HG03571 (cell line): ENCODE measurements around the gene TPM2.

Experiments
- ATAC-seq: cut with Tn5 transposase; IDR thresholded peaks from one replicate; pipeline ENCODE4 v1.9.1; 2021; ENCODE audit not compliant: unreplicated experiment

Gene TPM2

DNA sequence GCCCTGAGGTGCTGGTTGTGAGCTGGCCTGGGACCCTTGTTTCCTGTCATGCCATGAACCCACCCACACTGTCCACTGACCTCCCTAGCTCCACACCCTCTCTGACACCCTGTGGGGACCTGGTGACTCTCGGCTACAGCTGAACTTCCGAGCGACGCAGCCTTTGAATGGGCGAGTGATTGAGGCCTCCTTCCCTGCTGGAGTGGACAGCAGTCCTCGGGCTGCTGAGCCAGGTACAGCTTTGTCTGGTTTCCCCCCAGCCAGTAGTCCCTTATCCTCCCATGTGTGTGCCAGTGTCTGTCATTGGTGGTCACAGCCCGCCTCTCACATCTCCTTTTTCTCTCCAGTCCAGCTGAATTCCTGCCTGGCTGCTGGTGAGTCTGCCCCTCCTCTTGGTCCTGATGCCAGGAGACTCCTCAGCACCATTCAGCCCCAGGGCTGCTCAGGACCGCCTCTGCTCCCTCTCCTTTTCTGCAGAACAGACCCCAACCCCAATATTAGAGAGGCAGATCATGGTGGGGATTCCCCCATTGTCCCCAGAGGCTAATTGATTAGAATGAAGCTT, 9.9 kb downstream of the TPM2 start:
- ATAC-seq, result no peak

DNA sequence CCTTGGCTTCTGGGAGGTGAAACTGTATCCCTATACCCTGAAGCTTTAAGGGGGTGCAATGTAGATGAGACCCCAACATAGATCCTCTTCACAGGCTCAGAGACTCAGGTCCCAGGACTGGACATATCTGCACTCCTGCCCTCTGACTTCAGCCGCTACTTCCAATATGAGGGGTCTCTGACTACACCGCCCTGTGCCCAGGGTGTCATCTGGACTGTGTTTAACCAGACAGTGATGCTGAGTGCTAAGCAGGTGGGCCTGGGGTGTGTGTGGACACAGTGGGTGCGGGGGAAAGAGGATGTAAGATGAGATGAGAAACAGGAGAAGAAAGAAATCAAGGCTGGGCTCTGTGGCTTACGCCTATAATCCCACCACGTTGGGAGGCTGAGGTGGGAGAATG, 10.6 kb downstream of the TPM2 start:
- ATAC-seq, result no peak

DNA sequence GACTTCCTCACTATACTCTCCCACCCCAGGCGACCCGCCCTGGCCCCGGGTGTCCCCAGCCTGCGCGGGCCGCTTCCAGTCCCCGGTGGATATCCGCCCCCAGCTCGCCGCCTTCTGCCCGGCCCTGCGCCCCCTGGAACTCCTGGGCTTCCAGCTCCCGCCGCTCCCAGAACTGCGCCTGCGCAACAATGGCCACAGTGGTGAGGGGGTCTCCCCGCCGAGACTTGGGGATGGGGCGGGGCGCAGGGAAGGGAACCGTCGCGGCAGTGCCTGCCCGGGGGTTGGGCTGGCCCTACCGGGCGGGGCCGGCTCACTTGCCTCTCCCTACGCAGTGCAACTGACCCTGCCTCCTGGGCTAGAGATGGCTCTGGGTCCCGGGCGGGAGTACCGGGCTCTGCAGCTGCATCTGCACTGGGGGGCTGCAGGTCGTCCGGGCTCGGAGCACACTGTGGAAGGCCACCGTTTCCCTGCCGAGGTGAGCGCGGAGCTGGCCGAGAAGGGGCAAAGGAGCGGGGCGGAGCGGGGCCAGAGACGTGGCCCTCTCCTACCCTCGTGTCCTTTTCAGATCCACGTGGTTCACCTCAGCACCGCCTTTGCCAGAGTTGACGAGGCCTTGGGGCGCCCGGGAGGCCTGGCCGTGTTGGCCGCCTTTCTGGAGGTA, 13.9 kb downstream of the TPM2 start:
- ATAC-seq, result no peak

DNA sequence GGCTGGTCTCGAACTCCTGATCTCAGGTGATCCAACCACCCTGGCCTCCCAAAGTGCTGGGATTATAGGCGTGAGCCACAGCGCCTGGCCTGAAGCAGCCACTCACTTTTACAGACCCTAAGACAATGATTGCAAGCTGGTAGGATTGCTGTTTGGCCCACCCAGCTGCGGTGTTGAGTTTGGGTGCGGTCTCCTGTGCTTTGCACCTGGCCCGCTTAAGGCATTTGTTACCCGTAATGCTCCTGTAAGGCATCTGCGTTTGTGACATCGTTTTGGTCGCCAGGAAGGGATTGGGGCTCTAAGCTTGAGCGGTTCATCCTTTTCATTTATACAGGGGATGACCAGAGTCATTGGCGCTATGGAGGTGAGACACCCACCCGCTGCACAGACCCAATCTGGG, 14.5 kb downstream of the TPM2 start:
- ATAC-seq, result no peak

DNA sequence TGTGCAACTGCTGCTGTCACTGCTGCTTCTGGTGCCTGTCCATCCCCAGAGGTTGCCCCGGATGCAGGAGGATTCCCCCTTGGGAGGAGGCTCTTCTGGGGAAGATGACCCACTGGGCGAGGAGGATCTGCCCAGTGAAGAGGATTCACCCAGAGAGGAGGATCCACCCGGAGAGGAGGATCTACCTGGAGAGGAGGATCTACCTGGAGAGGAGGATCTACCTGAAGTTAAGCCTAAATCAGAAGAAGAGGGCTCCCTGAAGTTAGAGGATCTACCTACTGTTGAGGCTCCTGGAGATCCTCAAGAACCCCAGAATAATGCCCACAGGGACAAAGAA, 15.7 kb downstream of the TPM2 start:
- ATAC-seq, result no peak

DNA sequence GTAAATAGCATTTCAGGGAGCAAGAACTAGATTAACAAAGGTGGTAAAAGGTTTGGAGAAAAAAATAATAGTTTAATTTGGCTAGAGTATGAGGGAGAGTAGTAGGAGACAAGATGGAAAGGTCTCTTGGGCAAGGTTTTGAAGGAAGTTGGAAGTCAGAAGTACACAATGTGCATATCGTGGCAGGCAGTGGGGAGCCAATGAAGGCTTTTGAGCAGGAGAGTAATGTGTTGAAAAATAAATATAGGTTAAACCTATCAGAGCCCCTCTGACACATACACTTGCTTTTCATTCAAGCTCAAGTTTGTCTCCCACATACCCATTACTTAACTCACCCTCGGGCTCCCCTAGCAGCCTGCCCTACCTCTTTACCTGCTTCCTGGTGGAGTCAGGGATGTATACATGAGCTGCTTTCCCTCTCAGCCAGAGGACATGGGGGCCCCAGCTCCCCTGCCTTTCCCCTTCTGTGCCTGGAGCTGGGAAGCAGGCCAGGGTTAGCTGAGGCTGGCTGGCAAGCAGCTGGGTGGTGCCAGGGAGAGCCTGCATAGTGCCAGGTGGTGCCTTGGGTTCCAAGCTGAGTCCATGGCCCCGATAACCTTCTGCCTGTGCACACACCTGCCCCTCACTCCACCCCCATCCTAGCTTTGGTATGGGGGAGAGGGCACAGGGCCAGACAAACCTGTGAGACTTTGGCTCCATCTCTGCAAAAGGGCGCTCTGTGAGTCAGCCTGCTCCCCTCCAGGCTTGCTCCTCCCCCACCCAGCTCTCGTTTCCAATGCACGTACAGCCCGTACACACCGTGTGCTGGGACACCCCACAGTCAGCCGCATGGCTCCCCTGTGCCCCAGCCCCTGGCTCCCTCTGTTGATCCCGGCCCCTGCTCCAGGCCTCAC, 16.3 kb downstream of the TPM2 start, which contains the start of gene CA9:
Gene CA9, plus strand, starts transcription at position 797 of the 893 bp plus-strand sequence. Its CDS starts 32 bp downstream, at position 829.
- no peak for ATAC-seq

DNA sequence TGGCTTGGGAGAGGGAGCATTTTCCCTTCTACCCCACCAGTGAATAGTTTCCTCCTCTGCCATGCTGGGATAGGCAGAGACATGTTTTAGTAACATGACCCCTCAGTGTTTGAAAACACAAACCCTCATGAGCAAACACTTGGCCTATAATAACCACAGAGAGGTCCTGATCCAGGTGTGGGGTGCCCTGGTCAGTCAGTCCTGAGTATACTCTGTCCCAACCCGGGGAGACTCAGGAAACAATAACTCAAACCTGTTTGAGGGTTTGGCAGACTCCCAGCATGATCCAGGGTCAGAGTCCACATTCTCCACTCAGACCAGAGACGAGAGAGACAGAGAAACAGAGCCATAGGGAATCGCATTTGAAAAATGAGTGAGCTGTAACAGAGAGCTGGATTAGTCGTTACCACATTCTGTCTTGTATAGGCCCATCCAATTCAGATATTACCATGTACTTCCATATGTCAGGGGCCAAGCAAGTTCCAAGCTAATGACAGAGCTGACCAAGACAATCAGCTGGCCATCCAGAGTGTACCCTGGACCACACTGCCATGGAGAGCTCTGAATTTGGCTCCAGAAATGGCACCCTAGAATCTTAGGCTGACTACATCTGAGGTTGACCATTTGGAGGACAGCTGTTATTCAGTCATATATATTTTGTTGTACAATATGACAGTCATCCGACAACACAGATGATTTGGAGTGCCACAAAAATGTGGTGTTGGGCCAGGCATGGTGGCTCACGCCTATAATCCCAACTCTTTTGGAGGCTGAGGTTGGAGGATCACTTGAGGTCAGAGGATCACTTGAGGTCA, 20.2 kb downstream of the TPM2 start:
- no peak for ATAC-seq

DNA sequence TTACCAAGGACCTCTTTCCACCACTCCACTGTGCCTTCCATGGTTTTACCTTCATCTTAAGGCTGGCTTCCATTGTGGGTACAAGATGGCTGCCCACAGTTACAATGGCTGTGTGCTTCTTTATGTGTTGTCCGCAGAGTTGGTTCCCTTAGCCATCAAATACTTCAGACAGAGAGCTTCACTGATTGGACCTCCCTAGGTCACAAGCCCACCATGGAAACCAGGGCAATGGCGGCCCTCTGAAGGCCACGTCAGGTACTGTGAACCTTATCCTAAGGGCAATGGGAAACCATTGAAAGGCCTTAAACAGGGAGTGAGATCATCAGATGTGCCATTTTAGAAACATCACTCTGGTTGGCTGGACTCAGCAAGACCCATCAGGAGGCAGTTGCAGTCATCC, 21.8 kb downstream of the TPM2 start:
- ATAC-seq, result no peak

DNA sequence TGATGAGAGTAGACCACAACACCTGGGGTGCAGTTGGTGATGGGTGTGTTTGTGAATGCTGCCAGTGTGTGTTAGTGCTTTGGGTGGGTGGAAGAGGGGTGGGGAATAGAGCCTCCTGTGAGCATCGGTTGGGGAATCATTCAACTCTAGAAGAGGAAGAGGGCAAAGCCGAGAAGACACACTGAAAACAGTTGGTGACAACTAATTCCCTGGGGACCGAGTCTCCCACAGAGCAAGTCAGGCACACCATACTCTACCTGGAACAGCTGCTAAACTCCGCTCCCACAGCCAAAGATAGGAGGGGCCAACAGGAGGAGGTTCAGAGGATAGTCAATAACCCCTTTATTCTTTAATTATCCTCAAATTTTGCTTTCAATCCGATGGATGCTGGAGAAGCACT, 23.2 kb downstream of the TPM2 start:
- ATAC-seq, result no peak

DNA sequence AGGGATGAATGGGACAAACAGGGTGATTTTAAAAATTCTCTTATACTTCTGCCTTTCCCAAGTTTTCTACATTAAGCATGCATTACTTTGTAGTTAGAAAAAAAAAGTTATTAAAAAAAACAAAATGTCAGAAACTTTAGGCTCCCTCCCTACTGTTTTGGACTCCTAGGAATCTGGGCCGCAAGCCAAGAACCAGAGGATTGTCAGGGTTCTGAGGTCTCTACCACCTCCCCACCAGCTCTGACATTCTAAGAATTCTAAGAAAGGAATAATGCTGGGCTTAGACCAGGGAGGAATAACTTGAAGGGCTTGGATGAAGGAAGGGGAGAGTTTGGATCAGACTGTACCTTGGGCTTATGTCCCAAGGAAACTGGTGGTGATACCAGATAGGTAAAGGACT, 23.7 kb downstream of the TPM2 start:
- ATAC-seq, result no peak

DNA sequence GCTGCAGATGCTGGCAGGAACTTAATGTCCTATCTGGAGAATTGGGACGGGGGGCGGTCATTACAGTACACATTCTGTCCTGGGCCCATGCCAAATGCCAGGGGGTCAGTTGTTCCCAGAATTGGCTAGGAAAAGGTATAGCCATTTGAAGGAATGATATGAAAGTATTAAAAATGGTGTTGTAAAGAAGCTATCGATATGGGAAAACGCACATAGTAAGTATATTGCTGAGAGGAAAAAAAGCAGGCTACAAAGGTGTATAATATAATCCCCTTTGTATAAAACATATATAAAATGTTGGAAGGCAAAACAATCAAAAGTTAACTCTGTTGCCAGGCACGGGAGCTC, 24.3 kb downstream of the TPM2 start:
- ATAC-seq, result no peak

DNA sequence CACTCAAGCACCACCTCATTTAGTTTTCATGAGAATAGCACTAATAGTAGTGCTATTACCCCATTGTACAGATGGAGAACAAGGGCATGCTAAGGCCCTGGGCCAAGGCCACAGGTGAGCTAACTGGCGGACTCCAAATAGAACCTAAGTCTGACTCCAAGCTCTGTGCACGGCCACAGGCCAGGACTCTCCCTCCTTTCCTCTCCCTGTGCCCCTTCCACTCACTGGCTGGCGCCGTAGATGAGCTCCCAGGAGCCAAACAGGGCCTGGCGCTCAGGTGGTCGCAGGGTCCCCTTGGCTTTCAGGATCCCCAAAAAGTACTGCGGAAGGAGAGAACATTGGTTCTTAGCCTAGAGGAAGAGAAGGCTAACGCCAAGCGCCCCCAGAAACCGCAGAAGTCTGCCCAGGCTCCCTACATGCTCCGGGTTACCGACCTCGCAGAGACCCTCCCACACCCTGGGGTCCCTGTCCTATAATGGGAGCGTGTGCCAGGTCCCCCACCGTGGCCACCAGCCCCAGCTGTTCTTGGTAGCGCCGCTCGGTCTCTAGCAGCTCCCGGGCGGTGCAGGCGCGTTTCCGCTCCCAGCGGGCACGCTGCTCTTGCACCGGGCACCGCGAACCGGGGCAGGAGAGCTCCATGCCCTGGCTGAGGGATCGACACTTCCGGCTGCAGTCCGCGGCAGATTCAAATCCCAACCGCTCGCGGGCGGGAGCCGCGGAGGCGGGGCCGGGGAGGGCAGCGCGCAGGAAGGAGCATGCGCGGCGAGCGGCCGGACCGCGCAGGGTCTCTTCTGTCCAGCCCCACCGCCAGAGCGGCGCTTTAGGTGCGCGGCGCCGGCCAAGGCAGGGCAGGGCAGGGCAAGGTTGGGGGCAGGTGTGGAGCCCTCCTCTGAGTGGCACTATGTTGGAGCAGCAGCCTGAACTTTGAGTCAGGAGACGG, 24.9 kb downstream of the TPM2 start, which contains the start of gene ARHGEF39:
Gene ARHGEF39, minus strand, starts transcription at position 665 of the 940 bp plus-strand sequence. Its CDS starts 26 bp downstream, at position 639.
- ATAC-seq, result peak; percentile 63

DNA sequence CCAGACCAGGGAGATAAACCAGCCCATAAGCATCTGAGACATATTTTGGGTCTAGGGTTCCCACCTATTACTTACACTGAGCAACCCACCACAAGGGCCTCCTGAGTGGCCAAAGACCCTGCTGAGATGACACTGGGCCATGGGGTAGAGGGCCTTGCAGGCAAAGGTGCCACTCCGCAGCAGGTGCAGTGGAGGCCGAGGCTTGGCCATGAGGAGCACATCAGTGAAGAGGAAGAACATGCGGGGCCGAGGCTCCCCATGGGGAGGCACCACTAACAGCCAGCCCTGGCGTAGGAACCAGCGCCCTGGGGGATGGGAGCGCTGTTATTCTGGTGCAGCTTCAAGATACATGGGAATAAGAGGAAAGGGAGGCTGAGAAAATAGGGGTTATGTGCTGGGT, 27.3 kb downstream of the TPM2 start:
- no peak for ATAC-seq

DNA sequence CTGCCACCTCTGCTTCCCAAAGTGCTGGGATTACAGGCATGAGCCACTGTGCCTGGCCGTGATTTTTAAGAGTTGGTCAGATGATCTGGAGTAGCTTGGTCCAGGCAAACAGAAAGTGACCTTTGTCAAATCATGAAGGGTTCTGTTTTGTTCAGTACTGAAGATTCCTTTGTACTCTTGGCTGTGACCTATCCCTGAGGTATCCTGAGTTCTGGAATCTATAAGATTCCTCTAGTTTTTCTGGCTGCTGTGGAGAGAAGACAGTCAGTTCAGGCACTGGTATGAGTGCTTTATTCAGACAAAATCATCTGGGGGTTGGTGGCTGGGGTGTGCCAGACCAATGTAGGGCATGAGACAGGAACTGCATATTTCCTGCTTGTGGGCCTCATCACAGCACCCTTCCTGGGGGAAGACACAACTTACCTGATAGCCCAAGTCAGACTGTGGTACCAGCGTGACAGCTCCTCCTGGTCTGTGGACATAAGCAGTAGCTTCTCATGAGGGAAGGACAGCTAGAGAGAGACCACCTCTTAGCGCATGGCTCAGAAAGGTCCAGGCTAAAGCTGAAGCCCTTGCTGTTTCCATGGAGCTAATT, 27.9 kb downstream of the TPM2 start:
- ATAC-seq, result no peak

DNA sequence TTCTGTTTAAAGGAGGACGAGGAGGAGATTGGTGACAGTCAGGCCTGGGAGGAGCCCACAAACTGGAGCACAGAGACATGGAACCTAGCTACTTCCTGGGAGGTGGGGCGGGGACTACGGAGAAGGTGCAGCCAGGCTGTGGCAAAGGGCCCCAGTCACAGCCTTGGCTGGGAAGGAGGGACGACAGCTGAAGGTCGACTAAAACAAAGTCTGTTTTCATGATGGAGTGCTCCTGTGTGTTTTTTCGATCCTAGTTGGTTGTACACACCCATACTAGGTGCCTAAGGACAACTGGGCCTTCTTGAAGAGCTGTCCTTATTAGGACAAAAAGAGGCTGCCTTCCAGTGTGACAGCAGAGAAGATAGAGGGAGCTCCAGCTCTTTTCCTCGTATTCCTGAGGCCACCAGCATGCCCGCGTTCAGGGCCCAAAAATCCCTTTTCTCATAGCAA, 28.7 kb downstream of the TPM2 start:
- ATAC-seq, result no peak

DNA sequence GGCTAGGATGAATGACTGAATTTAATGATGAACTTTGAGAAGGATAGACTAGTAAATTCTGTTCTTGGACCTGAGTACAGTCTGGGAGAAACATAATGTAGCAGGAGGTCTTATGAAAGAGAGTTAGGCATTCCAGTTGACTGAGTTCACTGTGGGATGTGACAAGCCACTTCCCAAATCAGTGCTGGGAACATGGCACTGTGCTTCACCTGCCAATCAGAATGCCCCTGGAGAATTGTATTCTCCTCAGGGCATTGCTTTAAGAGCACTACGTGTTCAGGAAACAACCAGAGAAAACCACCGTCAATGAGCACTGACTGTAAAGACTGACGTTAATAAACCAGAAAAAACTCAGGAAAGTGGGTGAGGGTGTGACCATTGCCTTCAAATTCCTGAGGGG, 30.4 kb downstream of the TPM2 start:
- no peak for ATAC-seq

DNA sequence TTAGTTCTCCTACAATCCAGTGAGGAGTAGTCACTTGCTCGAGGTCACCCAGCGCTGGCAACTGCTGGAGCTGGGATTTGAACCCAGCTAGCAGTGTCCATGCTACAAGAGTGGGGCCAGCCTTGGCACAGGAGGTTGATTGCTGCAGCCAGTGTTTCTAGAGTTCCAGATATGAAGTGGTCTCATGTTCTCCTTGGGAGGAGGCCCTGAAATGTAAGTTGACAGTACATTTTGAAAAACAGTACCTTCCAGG, 30.8 kb downstream of the TPM2 start:
- ATAC-seq, result no peak

DNA sequence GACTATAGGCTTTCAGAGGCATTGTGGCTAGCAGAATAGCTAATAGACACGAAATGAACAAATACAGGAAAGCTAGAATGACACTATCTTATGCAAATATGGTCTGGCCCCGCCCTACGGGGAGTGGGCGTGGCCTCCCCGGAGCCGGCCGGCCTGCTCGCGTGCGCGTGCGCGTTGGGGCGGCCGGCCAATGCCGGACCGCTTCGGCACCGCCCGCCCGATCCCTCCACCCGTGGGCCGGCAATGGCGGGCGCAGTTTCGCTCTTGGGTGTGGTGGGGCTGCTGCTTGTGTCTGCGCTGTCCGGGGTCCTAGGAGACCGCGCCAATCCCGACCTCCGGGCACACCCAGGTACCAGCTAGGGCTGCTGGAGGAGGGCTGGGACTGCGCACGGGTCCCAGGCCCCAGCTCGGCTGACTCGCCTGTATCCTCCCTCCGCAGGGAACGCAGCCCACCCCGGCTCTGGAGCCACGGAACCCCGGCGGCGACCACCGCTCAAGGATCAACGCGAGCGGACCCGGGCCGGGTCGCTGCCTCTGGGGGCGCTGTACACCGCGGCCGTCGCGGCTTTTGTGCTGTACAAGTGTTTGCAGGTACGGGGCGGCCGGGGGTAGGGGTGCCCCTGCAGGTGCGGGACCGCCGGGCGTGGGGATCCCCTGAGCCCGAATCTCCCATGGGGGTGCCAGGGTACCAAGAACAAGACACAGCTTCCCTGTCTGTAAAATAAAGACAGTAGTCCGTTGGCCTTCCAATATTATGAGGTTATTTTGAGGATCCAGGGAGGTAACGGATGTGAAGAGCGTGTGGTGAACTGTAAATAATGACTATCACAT, 31.4 kb downstream of the TPM2 start, which contains the start of gene CCDC107:
Gene CCDC107, plus strand, starts transcription at position 156 of the 831 bp plus-strand sequence. Its CDS starts 88 bp downstream, at position 244.
- ATAC-seq, result peak; percentile 52

DNA sequence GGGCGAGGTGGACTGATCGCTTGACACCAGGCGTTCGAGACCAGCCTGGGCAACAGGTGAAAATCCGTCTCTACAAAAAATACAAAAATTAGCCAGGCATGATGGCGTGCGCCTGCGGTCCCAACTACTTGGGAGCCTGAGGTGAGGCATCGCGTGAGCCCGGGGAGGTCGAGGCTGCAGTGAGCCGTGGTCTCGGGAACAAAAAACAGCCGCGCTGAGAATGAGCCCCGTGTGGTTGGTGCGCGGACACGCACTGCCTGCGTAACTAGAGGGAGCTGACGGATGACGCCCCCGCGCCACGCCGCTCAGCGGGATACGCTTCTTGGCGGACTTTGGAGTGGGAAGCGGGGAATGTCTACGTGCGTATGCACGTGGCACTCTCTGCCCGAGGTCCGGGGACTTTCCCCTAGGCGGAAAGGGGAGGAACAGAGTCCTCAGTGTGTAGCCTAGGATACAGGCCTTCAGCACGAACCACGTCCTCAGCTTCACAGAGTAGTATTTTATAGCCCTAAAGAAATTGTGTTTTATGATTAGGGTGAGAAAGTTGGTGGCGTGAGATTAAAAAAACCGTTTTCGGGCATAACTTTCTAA, 32.1 kb downstream of the TPM2 start, which contains the start of gene RMRP:
Gene RMRP, minus strand, starts transcription at position 474 of the 591 bp plus-strand sequence.
- ATAC-seq, result peak; percentile 85
